Hematopoietic multipotent progenitor cell (in vitro differentiated cells): Measurements from ENCODE around the gene NINL. TPM values are rescaled to one million over a fixed set of nuclear protein-coding genes. Genes with fewer than 3 reads are reported as not detected.
"Not testable (repeated sequence)": the region's sequence is repeated elsewhere in the genome, so short reads cannot be mapped to it uniquely, and the experiment has no call there.

Experiments used
- DNase-seq, 3 donors: peaks; one replicate each; pipeline ENCODE4 v3.0.0-alpha.2; 2011 to 2015; ENCODE audit warnings: low read depth in 2 of 3, low spot score in 2 of 3
- total RNA-seq: library from RNA; depleted of rRNA; stranded (reverse); fragments of >200 nt; gene quantifications from one replicate; pipeline ENCODE4 v1.2.3, GENCODE V29; 2012

The NINL gene
- under 0.01 TPM for total RNA-seq

GRCh38 chr20:25584905-25585704, at the start of gene NINL:
Gene NINL (minus strand): TSS chr20:25585531. CDS start chr20:25526587, 58,944 bp downstream.
- peak in 2 of 3 donors; percentile 11 to 24 for DNase-seq

GRCh38 chr20:25632940-25633790, 47.8 kb upstream of the NINL start:
- no peak for DNase-seq

GRCh38 chr20:25630615-25631014, 45.3 kb upstream of the NINL start:
- DNase-seq = not testable (repeated sequence)

- no peak for DNase-seq
Observed at GRCh38 chr20:25629816-25630499, 44.6 kb upstream of the NINL start.

GRCh38 chr20:25626779-25627178, 41.4 kb upstream of the NINL start:
- DNase-seq = no peak

- no peak for DNase-seq
Observed at GRCh38 chr20:25624500-25624939, 39.2 kb upstream of the NINL start.

- DNase-seq = peak; percentile 66 to 97 (median 94)
Observed at GRCh38 chr20:25623736-25624499, 38.6 kb upstream of the NINL start, which contains the start of gene NANP. Gene NANP (minus strand): TSS chr20:25624014. CDS start chr20:25623948, 66 bp downstream.

- peak in 1 of 3 donors; percentile 24 for DNase-seq
Observed at GRCh38 chr20:25623225-25623735, 37.9 kb upstream of the NINL start.

- DNase-seq = peak in 1 of 3 donors; percentile 22
Observed at GRCh38 chr20:25622450-25623224, 37.3 kb upstream of the NINL start.

GRCh38 chr20:25622049-25622448, 36.7 kb upstream of the NINL start:
- no peak for DNase-seq

GRCh38 chr20:25619514-25619913, 34.2 kb upstream of the NINL start:
- no peak for DNase-seq

- DNase-seq = no peak
Observed at GRCh38 chr20:25608774-25609173, 23.4 kb upstream of the NINL start.

- no peak for DNase-seq
Observed at GRCh38 chr20:25606094-25606695, 20.9 kb upstream of the NINL start.

- DNase-seq = no peak
Observed at GRCh38 chr20:25605148-25605547, 19.8 kb upstream of the NINL start.

- DNase-seq = no peak
Observed at GRCh38 chr20:25604611-25605010, 19.3 kb upstream of the NINL start.

GRCh38 chr20:25602914-25603309, 17.6 kb upstream of the NINL start:
- DNase-seq = not testable (repeated sequence)

- DNase-seq = not testable (repeated sequence)
Observed at GRCh38 chr20:25602191-25602913, 17.0 kb upstream of the NINL start.

- no peak for DNase-seq
Observed at GRCh38 chr20:25601659-25602058, 16.3 kb upstream of the NINL start.
